K562 (cell line): ENCODE results near the gene NDUFV3. TPM values are rescaled to one million over a fixed set of nuclear protein-coding genes. Genes with fewer than 3 reads are reported as not detected.

Experiments
- ATAC-seq: fragments of 200-7000 bp; cut with Tn5 transposase; 3 replicates; pipeline ENCODE4 v1.9.1; 2020; ENCODE audit warnings: moderate library complexity
- BruUV-seq: library from RNA; stranded (reverse); fragments of 400-500 nt; replicated peaks from 2 replicates; lab custom pipeline; 2021; lab: Mats Ljungman, UMichigan
- CTCF ChIA-PET: fragments of 300-600 bp; formaldehyde crosslinking; extraction: SDS; loops from one replicate; lab custom pipeline; 2021; ENCODE audit warnings: low intra/inter-chr PET ratio; lab: Yijun Ruan, JAX
- POLR2A ChIA-PET: fragments of 300-600, 350-650 bp; sonication (Branson Sonifier 250); formaldehyde crosslinking; extraction: SDS; loops from one replicate; lab custom pipeline; 2021; ENCODE audit warnings: antibody characterized with exemption, inconsistent platforms; lab: Yijun Ruan, JAX
- DNase-seq, 4 experiments: peaks; one replicate each; pipeline versions ENCODE4 v3.0.0 to v3.0.0-alpha.2; 2011 to 2018; ENCODE audit warnings: low spot score in 3 of 4, mixed read lengths in 3 of 4; ENCODE audit errors: extremely low read depth in 1 of 4
- FAIRE-seq: peaks from 2 replicates; lab custom pipeline; 2011; peaks lifted over from hg19 to GRCh38; lab: Jason Lieb, UNC
- H2AFZ ChIP-seq: 2 replicates; pipeline ENCODE4 v1.6.0; 2011; ENCODE audit warnings: low read depth, low read length, control low read depth, inconsistent platforms
- H3K27ac ChIP-seq: fragments of 200-600 bp; 3 replicates; pipeline ENCODE4 v1.8.0; 2011; ENCODE audit warnings: low read depth, mild to moderate bottlenecking, control low read depth, inconsistent platforms, low read length, moderate library complexity, mixed read lengths; ENCODE audit errors: extremely low read depth
- H3K27me3 ChIP-seq, 2 experiments: fragments of 300-600 bp in 1 of 2; 2 replicates in 1 of 2; 3 replicates in 1 of 2; pipeline versions ENCODE4 v1.6.0 to v1.8.0; 2011; ENCODE audit warnings: inconsistent platforms in 2 of 2, low read length in 2 of 2, mild to moderate bottlenecking in 1 of 2, mixed read lengths in 1 of 2, moderate library complexity in 1 of 2; ENCODE audit not compliant: control insufficient read depth in 2 of 2, insufficient read depth in 2 of 2
- H3K36me3 ChIP-seq: fragments of 300-600 bp; 3 replicates; pipeline ENCODE4 v1.8.0; 2011; ENCODE audit warnings: mild to moderate bottlenecking, low read length, inconsistent platforms; ENCODE audit not compliant: control insufficient read depth, insufficient read depth
- H3K4me1 ChIP-seq, 2 experiments: fragments of 200-600 bp in 1 of 2; replicated peaks in 1 of 2; 2 replicates in 1 of 2; 3 replicates in 1 of 2; pipeline versions ENCODE4 v1.5.1 to v1.8.0; 2011; ENCODE audit warnings: inconsistent platforms in 2 of 2, low read length in 2 of 2, mild to moderate bottlenecking in 1 of 2, mixed read lengths in 1 of 2, moderate library complexity in 1 of 2; ENCODE audit not compliant: control insufficient read depth in 2 of 2, insufficient read depth in 2 of 2
- H3K4me2 ChIP-seq: 2 replicates; pipeline ENCODE4 v1.6.1; 2011; ENCODE audit warnings: low read length, control low read depth, inconsistent platforms, mixed read lengths; ENCODE audit not compliant: insufficient read depth
- H3K4me3 ChIP-seq: fragments of 200-600 bp; sonication (generic), shearing (Covaris generic); 2 replicates; pipeline ENCODE4 v1.5.1; 2016; ENCODE audit warnings: control low read depth, inconsistent platforms
- H3K79me2 ChIP-seq: fragments of 200-600 bp; 3 replicates; pipeline ENCODE4 v1.8.0; 2011; ENCODE audit warnings: low read length, inconsistent platforms; ENCODE audit not compliant: control insufficient read depth, insufficient read depth
- H3K9ac ChIP-seq, 2 experiments: 2 replicates each; pipeline versions ENCODE4 v1.6.0 to v1.6.1; 2011; ENCODE audit warnings: low read depth in 2 of 2, low read length in 2 of 2, control low read depth in 1 of 2, inconsistent platforms in 1 of 2, mild to moderate bottlenecking in 1 of 2, mixed read lengths in 1 of 2; ENCODE audit not compliant: insufficient read depth in 1 of 2
- H3K9me1 ChIP-seq: one replicate; pipeline ENCODE4 v1.6.0; 2011; ENCODE audit warnings: inconsistent platforms, mild to moderate bottlenecking, low read length, moderate library complexity; ENCODE audit not compliant: control insufficient read depth, insufficient read depth
- H3K9me3 ChIP-seq: replicated peaks from 2 replicates; pipeline ENCODE4 v1.5.1; 2011; ENCODE audit warnings: low read depth, low read length, inconsistent platforms; ENCODE audit not compliant: control insufficient read depth, insufficient read depth
- H4K20me1 ChIP-seq: replicated peaks from 2 replicates; pipeline ENCODE4 v1.6.1; 2011; ENCODE audit warnings: low read length, inconsistent platforms, mixed read lengths; ENCODE audit not compliant: control insufficient read depth, insufficient read depth
- NFIC ChIP-seq: fragments of 450-650 bp; IDR thresholded peaks from 2 replicates; pipeline ENCODE4 v1.6.1; 2017; ENCODE audit warnings: mild to moderate bottlenecking, inconsistent platforms
- STAT5A ChIP-seq: IDR thresholded peaks from 2 replicates; pipeline ENCODE4 v1.6.1; 2012; ENCODE audit warnings: low read length, inconsistent platforms, borderline replicate concordance
- WGBS: fragments of 100-300 bp; shearing (Covaris generic); methylation state at CpG from one replicate; pipeline ENCODE4 v1.1.6; 2016; ENCODE audit warnings: low coverage, mixed read lengths; ENCODE audit not compliant: insufficient coverage; ENCODE audit errors: missing lambda C conversion rate; 5-methylcytosine and 5-hydroxymethylcytosine counted together
- in situ Hi-C: fragments of 300-500 bp; cut with MboI; formaldehyde crosslinking; loops from 4 replicates; pipeline ENCODE4 v1.15.0; 2018; ENCODE audit warnings: inconsistent platforms, mixed read lengths
- intact Hi-C: fragments of 100-400 bp; cut with micrococcal nuclease; formaldehyde crosslinking; loops from 2 replicates; pipeline ENCODE4 v1.14.2; 2022
- polyA plus RNA-seq, 8 experiments: library from polyadenylated mRNA; depleted of rRNA in 4 of 8; stranded (reverse) in 5 of 8; unstranded in 3 of 8; fragments of >200 nt; fragmentation: Nextera tagmentation in 2 of 8; fragmentation: Illumina TruSeq in 1 of 8; extraction: Ambion mirVana in 2 of 8; extraction: Trizol in 1 of 8; gene quantifications; 2 replicates each; pipeline versions ENCODE4 v1.2.1 to v1.2.3, GENCODE V29; 2011 to 2014; ENCODE audit warnings: inconsistent platforms in 1 of 8, missing spikeins in 1 of 8
- total RNA-seq, 7 experiments: library from RNA; depleted of rRNA in 6 of 7; stranded (reverse); fragments of >200 nt in 6 of 7; fragmentation: Illumina TruSeq in 2 of 7; extraction: Trizol in 2 of 7; gene quantifications; 2 replicates each; pipeline versions ENCODE4 v1.2.1 to v1.2.3, GENCODE V29; 2011 to 2021; ENCODE audit warnings: low replicate concordance in 1 of 7
- TF ChIP-seq, protein P1 (sequence below): sonication (generic); formaldehyde crosslinking; IDR thresholded peaks from 2 replicates; pipeline ENCODE4 v1.8.0; 2023; ENCODE audit warnings: mild to moderate bottlenecking, missing genetic modification reagents

The NDUFV3 gene
- total and polyA plus RNA-seq, 9 of the 15 experiments (the other 6 are each of a cell fraction or from before 2014, with no cell fraction given): 19.1 to 87.8 (median 74.3) TPM

GRCh38 chr21:42846221-42846620, 46.9 kb upstream of the NDUFV3 start:
- ChIA-PET CTCF (no interaction called here), POLR2A (interaction anchor here (1.5 kb wide), 1 partner anchor 20 kb away, joined by 4 read pairs; no protein-coding TSS in a partner anchor)
- no peak overlapping the region for H3K4me2 ChIP-seq
- peaks cover 73% of the 10 kb centered on the region for H3K79me2 ChIP-seq
- H2AFZ ChIP-seq: no peak overlapping the region
- no TSS peak for BruUV-seq
- DNase-seq (no peak), ATAC-seq (no peak), FAIRE-seq (no peak)
- H4K20me1 ChIP-seq: peaks cover 20% of the 10 kb centered on the region; the same call in 1 of the 2 replicates
- no peak overlapping the region for H3K4me3 ChIP-seq
- H3K9me1 ChIP-seq: peaks cover 3% of the 10 kb centered on the region
- H3K9me3 ChIP-seq: no peaks in the 10 kb centered on the region
- no peak for TF ChIP-seq NFIC
- in situ Hi-C loops (no loop called here), intact Hi-C loops (no loop called here)
- H3K27ac ChIP-seq: no peak overlapping the region
- H3K27me3 ChIP-seq: no peaks in the 10 kb centered on the region
- H3K9ac ChIP-seq: no peak overlapping the region
- peaks cover 97% of the 10 kb centered on the region for H3K36me3 ChIP-seq
- H3K4me1 ChIP-seq: peaks cover 0 to 22% of the 10 kb centered on the region in 2 experiments; a peak in 1 of 5 replicates
- 96% methylated on average over 10 of the region's 10 CpGs for WGBS

DNA sequence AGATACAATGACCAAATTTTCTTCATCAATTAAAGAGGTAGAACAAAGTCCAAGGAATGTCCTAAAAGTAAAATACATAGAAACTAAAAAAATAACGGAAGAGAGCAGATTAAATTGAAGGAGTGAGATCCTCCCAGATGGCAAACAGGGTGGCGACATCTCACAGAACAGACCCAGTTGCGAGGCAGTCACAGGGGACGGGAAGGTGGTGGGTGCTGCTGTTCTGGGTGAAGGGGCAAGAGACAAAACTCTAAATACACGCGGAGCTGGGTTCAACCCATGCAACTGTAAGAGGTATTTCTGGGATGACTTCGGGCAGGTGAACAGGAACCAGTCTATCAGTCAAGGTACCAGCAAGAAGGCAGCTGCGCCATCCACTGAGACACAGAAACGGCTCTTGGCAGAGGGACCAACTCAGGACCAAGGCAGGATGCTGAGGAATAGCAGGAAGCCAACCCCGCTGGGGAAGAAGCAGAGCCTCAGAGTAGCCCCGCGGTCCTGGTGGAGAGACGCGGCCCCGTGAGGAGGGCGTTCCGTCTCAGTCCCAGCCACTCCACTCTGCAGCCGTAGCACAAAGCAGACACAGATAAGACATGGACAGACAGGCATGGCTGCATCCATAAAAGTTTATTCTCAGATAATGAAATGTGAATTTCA, 45.9 kb upstream of the NDUFV3 start:
- no TSS peak for BruUV-seq
- Histone ChIP-seq H3K4me1 (peaks cover 0 to 29% of the 10 kb centered on the region in 2 experiments; a peak in 1 of 5 replicates), H4K20me1 (peaks cover 20% of the 10 kb centered on the region; the same call in 1 of the 2 replicates), H3K9ac (no peak overlapping the region), H3K79me2 (peaks cover 75% of the 10 kb centered on the region), H3K9me1 (peaks cover 3% of the 10 kb centered on the region), H3K9me3 (no peaks in the 10 kb centered on the region), H3K4me3 (no peak overlapping the region), H3K4me2 (no peak overlapping the region), H3K36me3 (peaks cover 98% of the 10 kb centered on the region), H2AFZ (no peak overlapping the region), H3K27ac (no peak overlapping the region), H3K27me3 (no peaks in the 10 kb centered on the region)
- DNase-seq (no peak), FAIRE-seq (peak; percentile 19), ATAC-seq (no peak)
- CTCF ChIA-PET: no interaction called here
- WGBS: 90% methylated on average over 18 of the region's 18 CpGs
- intact Hi-C loops (no loop called here), in situ Hi-C loops (no loop called here)
- TF ChIP-seq STAT5A: peak; percentile 31; the same call in 1 of the 2 replicates
- TF ChIP-seq, protein P1, sequence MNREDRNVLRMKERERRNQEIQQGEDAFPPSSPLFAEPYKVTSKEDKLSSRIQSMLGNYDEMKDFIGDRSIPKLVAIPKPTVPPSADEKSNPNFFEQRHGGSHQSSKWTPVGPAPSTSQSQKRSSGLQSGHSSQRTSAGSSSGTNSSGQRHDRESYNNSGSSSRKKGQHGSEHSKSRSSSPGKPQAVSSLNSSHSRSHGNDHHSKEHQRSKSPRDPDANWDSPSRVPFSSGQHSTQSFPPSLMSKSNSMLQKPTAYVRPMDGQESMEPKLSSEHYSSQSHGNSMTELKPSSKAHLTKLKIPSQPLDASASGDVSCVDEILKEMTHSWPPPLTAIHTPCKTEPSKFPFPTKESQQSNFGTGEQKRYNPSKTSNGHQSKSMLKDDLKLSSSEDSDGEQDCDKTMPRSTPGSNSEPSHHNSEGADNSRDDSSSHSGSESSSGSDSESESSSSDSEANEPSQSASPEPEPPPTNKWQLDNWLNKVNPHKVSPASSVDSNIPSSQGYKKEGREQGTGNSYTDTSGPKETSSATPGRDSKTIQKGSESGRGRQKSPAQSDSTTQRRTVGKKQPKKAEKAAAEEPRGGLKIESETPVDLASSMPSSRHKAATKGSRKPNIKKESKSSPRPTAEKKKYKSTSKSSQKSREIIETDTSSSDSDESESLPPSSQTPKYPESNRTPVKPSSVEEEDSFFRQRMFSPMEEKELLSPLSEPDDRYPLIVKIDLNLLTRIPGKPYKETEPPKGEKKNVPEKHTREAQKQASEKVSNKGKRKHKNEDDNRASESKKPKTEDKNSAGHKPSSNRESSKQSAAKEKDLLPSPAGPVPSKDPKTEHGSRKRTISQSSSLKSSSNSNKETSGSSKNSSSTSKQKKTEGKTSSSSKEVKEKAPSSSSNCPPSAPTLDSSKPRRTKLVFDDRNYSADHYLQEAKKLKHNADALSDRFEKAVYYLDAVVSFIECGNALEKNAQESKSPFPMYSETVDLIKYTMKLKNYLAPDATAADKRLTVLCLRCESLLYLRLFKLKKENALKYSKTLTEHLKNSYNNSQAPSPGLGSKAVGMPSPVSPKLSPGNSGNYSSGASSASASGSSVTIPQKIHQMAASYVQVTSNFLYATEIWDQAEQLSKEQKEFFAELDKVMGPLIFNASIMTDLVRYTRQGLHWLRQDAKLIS: no peak
- POLR2A ChIA-PET: interaction anchor here (1.5 kb wide), 1 partner anchor 19 kb away, joined by 4 read pairs; no protein-coding TSS in a partner anchor
